Thymus (tissue), 11 donors: Measurements from ENCODE around the gene SYNE1. TPM values are rescaled to one million over a fixed set of nuclear protein-coding genes. Genes with fewer than 3 reads are reported as not detected.

Experiments
- DNase-seq, 9 donors: peaks; one replicate each; pipeline ENCODE4 v3.0.0-alpha.2; 2013; ENCODE audit warnings: low spot score in 9 of 9, low read depth in 6 of 9, missing footprints in 1 of 9
- H3K27ac ChIP-seq, 2 donors: one replicate each; pipeline ENCODE4 v1.5.1; 2013; ENCODE audit warnings: control low read depth in 1 of 2, low read depth in 1 of 2, low read length in 1 of 2, mild to moderate bottlenecking in 1 of 2, moderate library complexity in 1 of 2
- H3K27me3 ChIP-seq, 2 donors: one replicate each; pipeline ENCODE4 v1.5.1; 2013; ENCODE audit warnings: low read length in 1 of 2; ENCODE audit not compliant: control insufficient read depth in 2 of 2, insufficient read depth in 1 of 2
- H3K36me3 ChIP-seq, 2 donors: one replicate each; pipeline ENCODE4 v1.5.1; 2013; ENCODE audit warnings: low read length in 1 of 2, mild to moderate bottlenecking in 1 of 2, moderate library complexity in 1 of 2; ENCODE audit not compliant: control insufficient read depth in 2 of 2, insufficient read depth in 2 of 2
- H3K4me1 ChIP-seq, 2 donors: one replicate each; pipeline ENCODE4 v1.5.1; 2013; ENCODE audit warnings: low read length in 2 of 2; ENCODE audit not compliant: control insufficient read depth in 2 of 2, insufficient read depth in 2 of 2
- H3K4me3 ChIP-seq, 2 donors: one replicate each; pipeline ENCODE4 v1.5.1; 2013; ENCODE audit warnings: low read length in 2 of 2, control low read depth in 1 of 2, mild to moderate bottlenecking in 1 of 2
- H3K9me3 ChIP-seq, 2 donors: one replicate each; pipeline ENCODE4 v1.5.1; 2013; ENCODE audit warnings: low read length in 1 of 2, mild to moderate bottlenecking in 1 of 2; ENCODE audit not compliant: control insufficient read depth in 2 of 2, insufficient read depth in 1 of 2
- WGBS: extraction: QIAGEN DNeasy Blood & Tissue Kit; methylation state at CpG from one replicate; pipeline ENCODE4 v1.1.7; 2013; 5-methylcytosine and 5-hydroxymethylcytosine counted together
- polyA plus RNA-seq: library from polyadenylated mRNA; stranded (reverse); fragments of 200-250 nt; gene quantifications from one replicate; pipeline ENCODE4 v1.2.3, GENCODE V29; 2013
- total RNA-seq: library from RNA; stranded (reverse); fragments of 120-200 nt; gene quantifications from one replicate; pipeline ENCODE4 v1.2.4, GENCODE V29; 2013
- donor health status: healthy.

The SYNE1 gene
- total and polyA plus RNA-seq, 2 donors, result 49.6 to 55.1 TPM

DNA sequence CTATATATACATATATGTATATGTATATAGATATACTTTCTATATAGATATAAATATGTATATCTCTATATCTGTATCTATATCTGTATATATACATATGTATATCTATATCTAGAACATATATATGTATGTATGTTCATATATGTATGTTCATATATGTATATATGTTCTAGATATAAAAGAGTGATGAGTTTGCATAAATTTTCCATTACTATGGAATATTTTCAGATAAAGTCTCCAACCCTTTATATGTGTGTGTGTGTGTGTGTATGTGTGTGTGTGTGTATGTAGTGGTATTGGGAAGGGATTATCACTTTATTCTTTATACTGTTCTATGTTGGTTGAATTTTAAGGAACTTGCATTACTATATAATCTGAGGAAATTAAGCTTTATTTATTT lies 33.3 kb downstream of the SYNE1 start:
- no peaks in the 10 kb centered on the region for H3K27me3 ChIP-seq
- no peak for DNase-seq
- H3K9me3 ChIP-seq, result no peaks in the 10 kb centered on the region
- H3K27ac ChIP-seq, result no peak overlapping the region
- no peaks in the 10 kb centered on the region for H3K36me3 ChIP-seq
- no peak overlapping the region for H3K4me3 ChIP-seq
- no peaks in the 10 kb centered on the region for H3K4me1 ChIP-seq

- no peak overlapping the region for H3K27ac ChIP-seq
- 96% methylated on average over 5 of the region's 5 CpGs for WGBS
Observed at GRCh38 chr6:152600022-152600421, 37.1 kb downstream of the SYNE1 start.

DNA sequence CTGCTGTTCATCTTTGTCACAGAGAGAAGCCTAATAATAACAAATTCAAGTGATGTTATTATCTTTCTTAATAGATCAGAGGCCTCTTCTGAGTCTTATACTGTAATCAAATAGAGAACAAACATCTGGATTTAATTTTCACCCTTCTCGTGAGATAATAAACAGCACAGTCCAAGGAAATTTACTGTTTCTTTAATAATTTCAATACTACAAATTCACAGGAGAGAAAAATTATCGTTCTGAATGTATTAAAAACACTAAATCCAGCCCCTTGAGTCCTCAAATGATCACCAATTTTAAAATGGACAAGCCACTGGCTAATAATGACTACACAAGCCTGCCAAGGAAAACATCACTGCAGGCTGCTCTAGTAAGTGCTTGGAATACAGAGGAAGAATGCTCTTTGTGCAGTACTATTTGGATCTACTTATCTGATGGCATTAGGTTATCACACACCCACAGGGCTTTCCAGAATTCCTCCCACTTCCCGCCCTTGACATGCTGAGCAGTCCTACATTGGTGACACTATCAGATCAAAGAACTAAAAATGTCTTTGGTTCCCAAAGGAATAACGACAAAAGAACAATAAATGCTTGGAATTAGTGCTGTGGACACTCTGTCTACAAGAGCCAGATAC lies 38.1 kb downstream of the SYNE1 start:
- no peak overlapping the region for H3K27ac ChIP-seq
- no peaks in the 10 kb centered on the region for H3K9me3 ChIP-seq
- no peaks in the 10 kb centered on the region for H3K27me3 ChIP-seq
- H3K4me3 ChIP-seq, result no peak overlapping the region
- no peaks in the 10 kb centered on the region for H3K4me1 ChIP-seq
- H3K36me3 ChIP-seq, result no peaks in the 10 kb centered on the region
- DNase-seq, result no peak
- WGBS, result 89% methylated on average over 4 of the region's 4 CpGs

More at GRCh38 chr6:152600022-152600421, 37.1 kb downstream of the SYNE1 start:
- Histone ChIP-seq H3K4me3 (no peak overlapping the region), H3K36me3 (no peaks in the 10 kb centered on the region), H3K9me3 (no peaks in the 10 kb centered on the region), H3K27me3 (no peaks in the 10 kb centered on the region), H3K4me1 (no peaks in the 10 kb centered on the region)
- no peak for DNase-seq

- Histone ChIP-seq H3K4me1 (no peaks in the 10 kb centered on the region), H3K9me3 (no peaks in the 10 kb centered on the region), H3K27ac (no peak overlapping the region), H3K27me3 (no peaks in the 10 kb centered on the region), H3K36me3 (no peaks in the 10 kb centered on the region), H3K4me3 (no peak overlapping the region)
- DNase-seq, result no peak
Observed at GRCh38 chr6:152598421-152598820, 38.7 kb downstream of the SYNE1 start.

GRCh38 chr6:152596726-152597125 lies 40.4 kb downstream of the SYNE1 start:
- Histone ChIP-seq H3K9me3 (no peaks in the 10 kb centered on the region), H3K27me3 (no peaks in the 10 kb centered on the region), H3K4me1 (no peaks in the 10 kb centered on the region), H3K4me3 (no peak overlapping the region), H3K36me3 (no peaks in the 10 kb centered on the region), H3K27ac (no peak overlapping the region)
- 93% methylated on average over 2 of the region's 2 CpGs for WGBS
- no peak for DNase-seq

DNA sequence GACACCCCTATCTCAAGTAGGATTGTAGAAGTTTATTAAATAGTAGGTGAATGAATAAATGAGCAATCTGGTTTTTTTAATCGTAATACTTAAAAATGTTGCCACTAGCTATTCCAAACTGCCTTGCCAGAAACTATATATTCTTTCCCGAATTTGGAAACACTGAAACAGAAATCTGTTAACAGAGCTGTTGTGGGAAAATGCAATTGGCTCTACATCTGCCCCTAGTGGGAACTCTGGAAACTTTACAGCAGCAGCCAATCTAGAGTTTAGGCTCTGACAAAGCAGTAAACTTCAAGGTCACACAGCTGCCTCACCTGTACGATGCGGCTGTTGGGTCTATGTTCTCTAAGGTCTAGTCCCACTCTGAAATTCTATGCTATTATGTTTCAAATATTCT lies 41.7 kb downstream of the SYNE1 start:
- Histone ChIP-seq H3K27me3 (no peaks in the 10 kb centered on the region), H3K4me1 (no peaks in the 10 kb centered on the region), H3K4me3 (no peak overlapping the region), H3K36me3 (no peaks in the 10 kb centered on the region), H3K27ac (no peak overlapping the region), H3K9me3 (no peaks in the 10 kb centered on the region)
- WGBS, result 84% methylated on average over 4 of the region's 4 CpGs
- DNase-seq, result no peak

DNA sequence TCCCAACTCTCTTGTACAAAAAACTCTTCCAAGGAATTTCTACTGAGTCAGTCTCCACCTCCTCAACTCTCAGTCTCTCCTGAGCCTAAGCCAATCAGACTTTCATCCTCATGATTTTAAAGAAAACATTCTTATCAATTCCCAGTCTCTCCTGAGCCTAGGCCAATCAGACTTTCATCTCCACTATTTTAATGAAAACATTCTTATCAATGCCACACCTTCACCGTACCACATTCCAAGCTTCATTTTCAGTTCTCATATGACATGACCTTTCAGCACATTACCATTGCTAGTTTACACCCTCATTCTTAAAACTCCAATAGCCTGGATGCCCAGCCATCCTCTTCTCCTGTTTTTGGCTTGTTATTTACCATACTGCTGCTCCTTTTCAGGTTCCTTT lies 42.5 kb downstream of the SYNE1 start:
- no peaks in the 10 kb centered on the region for H3K36me3 ChIP-seq
- no peaks in the 10 kb centered on the region for H3K27me3 ChIP-seq
- no peaks in the 10 kb centered on the region for H3K9me3 ChIP-seq
- no peak for DNase-seq
- no peak overlapping the region for H3K4me3 ChIP-seq
- 96% methylated on average over 1 of the region's 1 CpG for WGBS
- no peaks in the 10 kb centered on the region for H3K4me1 ChIP-seq
- H3K27ac ChIP-seq, result no peak overlapping the region

DNA sequence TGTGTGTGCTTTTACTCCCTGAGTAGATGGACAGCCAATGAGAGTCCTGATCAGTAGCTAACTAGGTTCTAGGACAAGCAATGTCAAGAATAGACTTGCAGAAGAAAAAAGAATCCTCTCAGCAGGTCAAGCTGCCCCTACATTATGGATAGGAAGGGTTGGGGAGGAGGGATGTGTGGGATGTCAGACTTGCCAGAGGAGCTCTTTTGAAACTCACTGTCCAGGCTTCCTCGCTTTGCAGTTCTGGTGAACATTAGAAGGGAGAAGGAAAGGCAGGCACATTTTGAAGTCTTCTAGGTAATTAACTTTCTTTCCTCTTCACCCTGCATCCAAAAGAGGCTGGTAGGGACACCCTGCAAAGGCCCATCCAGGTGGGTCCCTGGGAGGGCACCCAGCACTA lies 48.7 kb downstream of the SYNE1 start:
- no peak for DNase-seq
- no peak overlapping the region for H3K27ac ChIP-seq
- no peaks in the 10 kb centered on the region for H3K4me1 ChIP-seq
- WGBS, result 96% methylated on average over 1 of the region's 1 CpG
- H3K36me3 ChIP-seq, result no peaks in the 10 kb centered on the region
- no peaks in the 10 kb centered on the region for H3K27me3 ChIP-seq
- no peak overlapping the region for H3K4me3 ChIP-seq
- H3K9me3 ChIP-seq, result no peaks in the 10 kb centered on the region

DNA sequence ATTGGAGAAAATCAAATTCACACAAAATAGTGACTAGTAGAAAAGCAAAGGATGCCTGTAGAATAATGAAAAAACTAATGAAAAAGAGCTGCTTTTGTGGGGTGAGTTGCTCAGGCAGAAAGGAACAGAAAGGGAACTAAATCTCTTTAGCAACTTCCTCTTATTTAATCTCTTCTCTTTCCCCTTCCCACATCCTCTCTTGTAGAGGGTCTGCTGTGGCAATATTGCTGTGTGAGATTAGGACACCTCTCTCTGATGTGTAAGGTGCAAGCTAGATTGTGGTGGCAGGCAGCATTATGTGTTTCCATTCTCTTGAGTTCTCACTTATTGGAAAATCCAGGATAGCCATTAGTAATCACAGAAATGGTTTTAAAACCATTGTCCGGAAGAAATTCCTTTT lies 49.7 kb downstream of the SYNE1 start:
- no peak for DNase-seq
- Histone ChIP-seq H3K9me3 (no peaks in the 10 kb centered on the region), H3K27me3 (no peaks in the 10 kb centered on the region), H3K4me3 (no peak overlapping the region), H3K4me1 (no peaks in the 10 kb centered on the region), H3K27ac (no peak overlapping the region), H3K36me3 (no peaks in the 10 kb centered on the region)
- WGBS, result 65% methylated on average over 1 of the region's 1 CpG

DNA sequence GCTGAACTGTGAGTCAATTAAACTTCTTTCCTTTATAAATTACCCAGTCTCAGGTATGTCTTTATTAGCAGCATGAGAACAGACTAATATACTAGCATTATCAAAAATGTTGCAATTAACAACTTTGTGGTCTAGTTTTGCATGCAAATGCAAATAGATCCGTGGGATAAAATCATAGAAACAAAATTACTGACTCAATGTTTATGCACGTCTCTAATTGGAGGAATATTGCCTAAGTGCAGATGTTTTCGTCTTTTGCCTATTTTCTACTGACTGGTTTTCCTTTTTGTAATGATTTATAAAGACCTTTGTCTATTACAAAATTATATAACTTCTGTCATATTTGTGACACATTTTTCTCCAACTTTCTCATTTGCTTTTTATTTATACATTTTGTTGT lies 51.9 kb downstream of the SYNE1 start:
- no peak for DNase-seq
- Histone ChIP-seq H3K4me3 (no peak overlapping the region), H3K27me3 (no peaks in the 10 kb centered on the region), H3K36me3 (no peaks in the 10 kb centered on the region), H3K4me1 (no peaks in the 10 kb centered on the region), H3K27ac (no peak overlapping the region), H3K9me3 (no peaks in the 10 kb centered on the region)
- 92% methylated on average over 3 of the region's 3 CpGs for WGBS
